VCaP (cell line): ENCODE measurements around the gene AKT3.

Experiments used
- H3K27ac ChIP-seq: fragments of 450-650 bp; 2 replicates; pipeline ENCODE4 v1.5.1; 2017
- CTCF ChIP-seq: fragments of 450-650 bp; conservative IDR thresholded peaks from 2 replicates; pipeline ENCODE4 v1.5.1; 2017; ENCODE audit warnings: mild to moderate bottlenecking, moderate library complexity

The AKT3 gene

GRCh38 chr1:243796016-243796415 lies 54.0 kb downstream of the AKT3 start:
- H3K27ac ChIP-seq = 0 out of 2 replicates have a peak overlapping the region, but pooled peaks have one; percentile 13
- no peak for TF ChIP-seq CTCF

- peak overlapping the region; percentile 92 for H3K27ac ChIP-seq
- no peak for TF ChIP-seq CTCF
Observed at GRCh38 chr1:243793298-243793697, 56.7 kb downstream of the AKT3 start.

- peak overlapping the region; percentile 92 for H3K27ac ChIP-seq
- no peak for TF ChIP-seq CTCF
Observed at GRCh38 chr1:243792891-243793290, 57.2 kb downstream of the AKT3 start.

GRCh38 chr1:243792401-243792800 lies 57.6 kb downstream of the AKT3 start:
- H3K27ac ChIP-seq = peak overlapping the region; percentile 92
- TF ChIP-seq CTCF = no peak

GRCh38 chr1:243791586-243792267 lies 58.3 kb downstream of the AKT3 start:
- no peak for TF ChIP-seq CTCF
- H3K27ac ChIP-seq = peak overlapping the region; percentile 92

GRCh38 chr1:243790404-243790803 lies 59.6 kb downstream of the AKT3 start:
- peak overlapping the region; percentile 92 for H3K27ac ChIP-seq
- no peak for TF ChIP-seq CTCF

GRCh38 chr1:243786531-243786930 lies 63.5 kb downstream of the AKT3 start:
- TF ChIP-seq CTCF = no peak
- peak overlapping the region; percentile 75 for H3K27ac ChIP-seq
